ENCODE data around the gene DBH. TPM values are rescaled to one million over a fixed set of nuclear protein-coding genes. Genes with fewer than 3 reads are reported as not detected.

Gene DBH
- total RNA-seq, 4 donors from 2014 or later: 0.11 to 0.15 TPM; not detected in 2

- Histone ChIP-seq H3K4me1 (peaks cover 8 to 14% of the 10 kb centered on the region in 2 donors), H3K4me3 (replicated peaks in 1 of 3) (no peak overlapping the region), H3K9me3 (no peaks in the 10 kb centered on the region), H3K36me3 (no peaks in the 10 kb centered on the region), H3K27ac (no peak overlapping the region), H3K27me3 (no peaks in the 10 kb centered on the region)
- intact Hi-C loops (cut with DNase I): no loop called here
- WGBS, 2 donors: 81 to 93% methylated on average over 11 to 32 of the region's 33 CpGs
- TF ChIP-seq, protein P1, sequence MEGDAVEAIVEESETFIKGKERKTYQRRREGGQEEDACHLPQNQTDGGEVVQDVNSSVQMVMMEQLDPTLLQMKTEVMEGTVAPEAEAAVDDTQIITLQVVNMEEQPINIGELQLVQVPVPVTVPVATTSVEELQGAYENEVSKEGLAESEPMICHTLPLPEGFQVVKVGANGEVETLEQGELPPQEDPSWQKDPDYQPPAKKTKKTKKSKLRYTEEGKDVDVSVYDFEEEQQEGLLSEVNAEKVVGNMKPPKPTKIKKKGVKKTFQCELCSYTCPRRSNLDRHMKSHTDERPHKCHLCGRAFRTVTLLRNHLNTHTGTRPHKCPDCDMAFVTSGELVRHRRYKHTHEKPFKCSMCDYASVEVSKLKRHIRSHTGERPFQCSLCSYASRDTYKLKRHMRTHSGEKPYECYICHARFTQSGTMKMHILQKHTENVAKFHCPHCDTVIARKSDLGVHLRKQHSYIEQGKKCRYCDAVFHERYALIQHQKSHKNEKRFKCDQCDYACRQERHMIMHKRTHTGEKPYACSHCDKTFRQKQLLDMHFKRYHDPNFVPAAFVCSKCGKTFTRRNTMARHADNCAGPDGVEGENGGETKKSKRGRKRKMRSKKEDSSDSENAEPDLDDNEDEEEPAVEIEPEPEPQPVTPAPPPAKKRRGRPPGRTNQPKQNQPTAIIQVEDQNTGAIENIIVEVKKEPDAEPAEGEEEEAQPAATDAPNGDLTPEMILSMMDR (IDR thresholded peaks at IDR 0.05): no peak
- TF ChIP-seq POLR2A (IDR thresholded peaks at IDR 0.05): no peak
- no peak for DNase-seq
Measured at GRCh38 chr9:133701321-133701980, 65.3 kb downstream of the DBH start.

GRCh38 chr9:133701981-133702797 lies 66.0 kb downstream of the DBH start:
- TF ChIP-seq, protein P1 (IDR thresholded peaks at IDR 0.05): no peak
- no peak for TF ChIP-seq POLR2A (IDR thresholded peaks at IDR 0.05)
- no peak overlapping the region for H3K4me3 ChIP-seq (replicated peaks in 1 of 3)
- no peaks in the 10 kb centered on the region for H3K9me3 ChIP-seq
- no peaks in the 10 kb centered on the region for H3K27me3 ChIP-seq
- H3K4me1 ChIP-seq: peaks cover 8 to 15% of the 10 kb centered on the region in 2 donors
- DNase-seq: no peak
- intact Hi-C loops (cut with DNase I): no loop called here
- H3K27ac ChIP-seq: no peak overlapping the region
- H3K36me3 ChIP-seq: no peaks in the 10 kb centered on the region
- 50% methylated on average over 27 of the region's 39 CpGs; no CpG with 5 or more reads in 1 of the 2 donors for WGBS, 2 donors

- TF ChIP-seq, protein P1 (IDR thresholded peaks at IDR 0.05): no peak
- no peak for TF ChIP-seq POLR2A (IDR thresholded peaks at IDR 0.05)
- no peaks in the 10 kb centered on the region for H3K36me3 ChIP-seq
- H3K9me3 ChIP-seq: no peaks in the 10 kb centered on the region
- no peak overlapping the region for H3K4me3 ChIP-seq (replicated peaks in 1 of 3)
- 67% methylated on average over 8 to 17 of the region's 39 CpGs for WGBS, 2 donors
- intact Hi-C loops (cut with DNase I): no loop called here
- no peak for DNase-seq
- H3K27ac ChIP-seq: no peak overlapping the region
- H3K27me3 ChIP-seq: no peaks in the 10 kb centered on the region
- H3K4me1 ChIP-seq: peaks cover 8 to 22% of the 10 kb centered on the region in 2 donors
Measured at GRCh38 chr9:133702798-133703590, 66.8 kb downstream of the DBH start.

GRCh38 chr9:133703591-133704399 lies 67.6 kb downstream of the DBH start:
- no peak overlapping the region for H3K27ac ChIP-seq
- no peak for DNase-seq
- TF ChIP-seq, protein P1 (IDR thresholded peaks at IDR 0.05): no peak
- no peak for TF ChIP-seq POLR2A (IDR thresholded peaks at IDR 0.05)
- WGBS, 2 donors: 83 to 92% methylated on average over 9 to 16 of the region's 21 CpGs
- H3K27me3 ChIP-seq: no peaks in the 10 kb centered on the region
- no peaks in the 10 kb centered on the region for H3K36me3 ChIP-seq
- H3K4me1 ChIP-seq: peaks cover 8 to 22% of the 10 kb centered on the region in 2 donors
- intact Hi-C loops (cut with DNase I): no loop called here
- H3K4me3 ChIP-seq (replicated peaks in 1 of 3): no peak overlapping the region
- no peaks in the 10 kb centered on the region for H3K9me3 ChIP-seq
